Type B pancreatic cell (in vitro differentiated cells): ENCODE measurements around the gene SBK3. TPM values are rescaled to one million over a fixed set of nuclear protein-coding genes. Genes with fewer than 3 reads are reported as not detected.
A peak's percentile ranks its signal among the peaks of the same experiment; 100 is the strongest.
"Not testable (repeated sequence)": the region's sequence is repeated elsewhere in the genome, so short reads cannot be mapped to it uniquely, and the experiment has no call there.

Experiments
- DNase-seq: peaks from one replicate; pipeline ENCODE4 v3.0.0; 2021; ENCODE audit warnings: mixed read lengths; ENCODE audit not compliant: unreplicated experiment; ENCODE audit errors: extremely low spot score
- H3K27ac Mint-ChIP-seq: 2 replicates; pipeline ENCODE4 v1.8.0; 2021; ENCODE audit warnings: mild to moderate bottlenecking, mixed read lengths
- H3K27me3 Mint-ChIP-seq: 2 replicates; pipeline ENCODE4 v1.8.0; 2021; ENCODE audit warnings: mixed read lengths
- H3K36me3 Mint-ChIP-seq: 2 replicates; pipeline ENCODE4 v1.8.0; 2021; ENCODE audit warnings: mixed read lengths
- H3K4me1 Mint-ChIP-seq: one replicate; pipeline ENCODE4 v1.8.0; 2021; ENCODE audit warnings: mixed read lengths; ENCODE audit not compliant: unreplicated experiment
- H3K4me3 Mint-ChIP-seq: 2 replicates; pipeline ENCODE4 v1.8.0; 2021; ENCODE audit warnings: mild to moderate bottlenecking, mixed read lengths
- H3K9me3 Mint-ChIP-seq: 2 replicates; pipeline ENCODE4 v1.8.0; 2021; ENCODE audit warnings: mixed read lengths
- total RNA-seq: library from RNA; stranded (reverse); gene quantifications from 2 replicates; pipeline ENCODE4 v1.2.1, GENCODE V29; 2021; ENCODE audit warnings: low replicate concordance
- TF ChIP-seq, protein P1 (sequence below): fragments of 200-600 bp; sonication (generic); conservative IDR thresholded peaks from 2 replicates; pipeline ENCODE4 v1.5.0; 2021; ENCODE audit warnings: antibody characterized with exemption, mild to moderate bottlenecking

SBK3 gene
- total RNA-seq, 1 donor from 2014 or later, result 0.24 TPM

DNA sequence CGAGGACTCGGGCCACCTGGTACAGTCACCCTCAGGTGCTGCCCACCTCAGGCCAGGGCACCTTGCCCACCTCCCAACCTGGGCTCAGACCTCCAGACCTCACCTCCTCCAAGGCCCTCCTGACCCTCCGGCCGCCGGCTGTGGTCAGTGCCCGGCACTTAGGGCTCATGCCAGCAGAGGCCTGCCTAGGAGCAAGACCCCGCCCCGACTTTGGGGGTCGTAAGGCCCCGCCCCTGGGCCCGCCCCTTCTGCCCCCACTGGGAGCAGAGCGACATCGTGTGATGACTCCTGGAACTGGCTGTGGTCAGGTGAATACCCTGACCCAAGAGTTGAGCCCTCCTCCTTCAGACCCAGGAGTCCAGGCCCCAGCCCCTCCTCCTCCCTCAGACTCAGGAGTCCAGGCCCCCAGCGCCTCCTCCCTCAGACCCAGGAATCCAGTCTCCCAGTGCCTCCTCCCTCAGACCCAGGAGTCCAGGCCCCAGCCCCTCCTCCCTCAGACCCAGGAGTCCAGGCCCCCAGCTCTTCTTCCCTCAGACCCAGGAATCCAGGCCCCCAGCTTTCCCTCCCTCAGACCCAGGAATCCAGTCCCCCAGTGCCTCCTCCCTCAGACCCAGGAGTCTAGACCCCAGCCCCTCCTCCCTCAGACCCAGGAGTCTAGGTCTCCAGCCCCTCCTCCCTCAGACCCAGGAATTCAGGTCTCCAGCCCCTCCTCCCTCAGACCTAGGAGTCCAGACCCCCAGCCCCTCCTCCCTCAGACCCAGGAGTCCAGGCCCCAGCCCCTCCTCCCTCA is 8.2 kb downstream of the SBK3 start, which contains the start of gene SBK2:
TSS of gene SBK2 (minus strand) at position 183 of the 790 bp plus-strand sequence. CDS start 839 bp downstream, outside the sequence.
- Mint-ChIP-seq H3K27me3 (peaks cover 6% of the 10 kb centered on the region), H3K4me3 (no peak within 1 kb of the TSS), H3K27ac (no peak within 1 kb of the TSS), H3K4me1 (peaks cover 4% of the 10 kb centered on the region), H3K9me3 (peaks cover 5% of the 10 kb centered on the region), H3K36me3 (no peaks in the 10 kb centered on the region)
- DNase-seq, result no peak
- TF ChIP-seq, protein P1, sequence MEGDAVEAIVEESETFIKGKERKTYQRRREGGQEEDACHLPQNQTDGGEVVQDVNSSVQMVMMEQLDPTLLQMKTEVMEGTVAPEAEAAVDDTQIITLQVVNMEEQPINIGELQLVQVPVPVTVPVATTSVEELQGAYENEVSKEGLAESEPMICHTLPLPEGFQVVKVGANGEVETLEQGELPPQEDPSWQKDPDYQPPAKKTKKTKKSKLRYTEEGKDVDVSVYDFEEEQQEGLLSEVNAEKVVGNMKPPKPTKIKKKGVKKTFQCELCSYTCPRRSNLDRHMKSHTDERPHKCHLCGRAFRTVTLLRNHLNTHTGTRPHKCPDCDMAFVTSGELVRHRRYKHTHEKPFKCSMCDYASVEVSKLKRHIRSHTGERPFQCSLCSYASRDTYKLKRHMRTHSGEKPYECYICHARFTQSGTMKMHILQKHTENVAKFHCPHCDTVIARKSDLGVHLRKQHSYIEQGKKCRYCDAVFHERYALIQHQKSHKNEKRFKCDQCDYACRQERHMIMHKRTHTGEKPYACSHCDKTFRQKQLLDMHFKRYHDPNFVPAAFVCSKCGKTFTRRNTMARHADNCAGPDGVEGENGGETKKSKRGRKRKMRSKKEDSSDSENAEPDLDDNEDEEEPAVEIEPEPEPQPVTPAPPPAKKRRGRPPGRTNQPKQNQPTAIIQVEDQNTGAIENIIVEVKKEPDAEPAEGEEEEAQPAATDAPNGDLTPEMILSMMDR, result peak; percentile 50

DNA sequence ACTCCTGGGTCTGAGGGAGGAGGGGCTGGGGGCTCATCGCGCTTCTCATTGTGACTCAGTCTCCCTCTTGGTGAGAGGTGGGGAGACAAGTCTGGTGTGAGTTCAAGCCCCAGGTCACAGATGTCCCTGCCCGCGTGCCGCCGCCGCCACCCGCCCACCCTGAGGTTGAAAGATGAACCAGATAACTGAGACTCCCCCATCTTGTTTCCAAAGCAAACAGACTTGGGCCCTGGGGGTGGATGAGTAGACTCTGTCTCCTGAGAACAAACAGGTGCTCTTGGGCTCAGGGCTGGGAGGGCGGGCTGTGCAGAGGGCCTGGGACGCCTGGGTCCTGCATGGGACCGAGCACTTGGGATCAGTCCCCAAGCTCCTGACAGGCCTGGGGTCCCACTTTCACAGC is 9.0 kb downstream of the SBK3 start:
- no peaks in the 10 kb centered on the region for H3K9me3 Mint-ChIP-seq
- TF ChIP-seq, protein P1, result no peak
- peaks cover 4% of the 10 kb centered on the region for H3K4me1 Mint-ChIP-seq
- H3K36me3 Mint-ChIP-seq, result no peaks in the 10 kb centered on the region
- H3K27ac Mint-ChIP-seq, result no peak overlapping the region
- no peaks in the 10 kb centered on the region for H3K27me3 Mint-ChIP-seq
- no peak overlapping the region for H3K4me3 Mint-ChIP-seq
- no peak for DNase-seq

DNA sequence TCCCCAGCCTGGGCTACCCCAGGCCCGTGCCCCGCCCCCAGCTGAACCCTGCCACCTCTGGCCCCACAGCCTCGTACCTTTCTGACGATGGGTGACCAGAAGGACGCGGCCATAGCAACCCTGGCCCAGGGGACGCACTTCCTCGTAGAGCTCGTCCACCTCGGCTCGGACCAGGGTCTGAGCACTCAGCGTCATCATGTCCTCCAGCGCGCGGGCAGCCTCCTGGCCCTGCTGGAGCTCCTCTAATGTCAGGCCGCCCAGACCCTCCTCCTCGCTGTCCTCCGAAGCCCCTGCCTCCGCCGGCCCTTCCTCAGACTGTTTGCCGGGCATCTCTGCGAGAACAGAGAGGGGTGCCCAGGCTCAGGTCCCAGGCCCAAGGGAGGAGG is 9.4 kb downstream of the SBK3 start:
- H3K4me1 Mint-ChIP-seq, result peaks cover 4% of the 10 kb centered on the region
- TF ChIP-seq, protein P1, result no peak
- no peak overlapping the region for H3K27ac Mint-ChIP-seq
- H3K9me3 Mint-ChIP-seq, result no peaks in the 10 kb centered on the region
- no peak overlapping the region for H3K4me3 Mint-ChIP-seq
- no peaks in the 10 kb centered on the region for H3K36me3 Mint-ChIP-seq
- no peaks in the 10 kb centered on the region for H3K27me3 Mint-ChIP-seq
- DNase-seq, result no peak

DNA sequence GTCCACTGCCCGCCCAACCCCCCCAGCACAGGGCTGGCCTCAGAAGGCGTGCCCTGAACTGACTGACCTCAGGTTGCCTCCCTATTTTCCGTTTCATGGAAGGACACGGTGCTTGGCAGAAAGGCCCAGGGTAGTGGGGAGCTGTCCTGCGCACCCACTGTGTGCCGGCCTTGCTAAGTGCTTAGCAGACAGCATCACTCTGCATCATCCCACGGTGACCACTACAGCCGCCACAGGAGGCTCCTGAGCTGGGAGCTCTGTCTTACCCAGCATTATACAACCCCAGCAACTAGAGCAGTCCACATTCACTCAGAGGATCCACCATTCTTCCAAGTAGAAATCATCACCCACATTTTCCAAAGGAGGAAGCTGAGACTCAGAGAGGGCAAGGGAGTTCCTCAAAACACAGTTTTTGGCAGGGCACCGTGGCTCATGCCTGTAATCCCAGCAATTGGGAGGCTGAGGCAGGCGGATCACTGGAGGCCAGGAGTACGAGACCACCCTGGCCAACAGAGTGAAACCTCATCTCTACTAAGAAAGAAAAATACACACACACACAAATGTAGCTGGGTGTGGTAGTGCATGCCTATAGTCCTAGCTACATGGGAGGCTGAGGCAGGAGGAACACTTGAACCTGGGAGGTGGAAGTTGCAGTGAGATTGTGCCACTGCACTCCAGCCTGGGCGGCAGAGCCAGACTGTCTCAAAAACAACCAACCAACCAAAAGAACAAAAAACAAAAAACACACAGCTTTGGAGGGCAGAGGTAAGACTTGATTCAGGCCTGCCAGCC is 10.0 kb downstream of the SBK3 start:
- Mint-ChIP-seq H3K9me3 (no peaks in the 10 kb centered on the region), H3K4me3 (no peak overlapping the region), H3K36me3 (no peaks in the 10 kb centered on the region), H3K27me3 (no peaks in the 10 kb centered on the region), H3K27ac (peak overlapping the region; percentile 34), H3K4me1 (peaks cover 4% of the 10 kb centered on the region)
- TF ChIP-seq, protein P1, result no peak
- no peak for DNase-seq

DNA sequence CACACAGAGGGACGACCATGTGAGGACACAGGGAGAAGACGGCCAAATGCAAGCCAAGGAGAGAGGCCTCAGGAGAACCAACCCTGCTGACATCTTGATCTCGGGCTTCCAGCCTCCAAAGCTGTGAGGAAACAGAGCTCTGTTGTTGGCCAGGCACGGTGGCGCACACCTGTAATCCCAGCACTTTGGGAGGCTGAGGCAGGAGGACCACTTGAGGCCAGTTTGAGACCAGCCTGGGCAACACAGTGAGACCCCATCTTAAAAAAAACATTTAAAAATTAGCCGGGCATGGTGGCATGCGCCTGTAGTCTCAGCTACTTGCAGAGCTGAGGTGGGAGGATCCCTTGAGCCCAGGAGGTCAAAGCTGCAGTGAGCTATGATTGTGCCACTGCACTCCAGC is 11.1 kb downstream of the SBK3 start:
- not testable (repeated sequence) for H3K36me3 Mint-ChIP-seq, DNase-seq, H3K27ac Mint-ChIP-seq, H3K4me1 Mint-ChIP-seq, H3K9me3 Mint-ChIP-seq, H3K4me3 Mint-ChIP-seq, H3K27me3 Mint-ChIP-seq

DNA sequence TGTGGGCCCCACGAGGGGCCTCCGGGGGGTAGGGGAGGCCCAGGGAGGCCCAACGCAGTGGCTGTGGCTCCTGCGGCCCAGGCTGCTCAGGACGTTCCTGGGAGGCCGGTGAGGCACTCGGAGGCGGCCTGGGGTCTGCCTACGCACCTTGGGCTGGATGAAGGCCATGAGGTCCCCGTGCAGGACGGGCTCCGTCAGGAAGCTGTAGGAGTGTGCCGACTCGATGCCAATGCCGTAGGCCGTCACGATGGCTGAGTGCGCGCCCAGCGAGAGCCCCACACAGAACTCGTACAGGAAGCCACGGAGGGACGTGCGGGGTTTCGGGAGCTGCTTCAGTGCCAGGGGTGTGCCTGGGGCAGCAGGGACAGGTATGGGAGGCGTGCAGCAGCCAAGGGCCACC is 14.3 kb downstream of the SBK3 start:
- no peak overlapping the region for H3K27ac Mint-ChIP-seq
- no peaks in the 10 kb centered on the region for H3K9me3 Mint-ChIP-seq
- peaks cover 4% of the 10 kb centered on the region for H3K4me1 Mint-ChIP-seq
- TF ChIP-seq, protein P1, result no peak
- H3K4me3 Mint-ChIP-seq, result no peak overlapping the region
- H3K27me3 Mint-ChIP-seq, result no peaks in the 10 kb centered on the region
- DNase-seq, result no peak
- H3K36me3 Mint-ChIP-seq, result no peaks in the 10 kb centered on the region
